Renal cortex interstitium (tissue), 15 donors: Measurements from ENCODE around the gene PCDH7. TPM values are rescaled to one million over a fixed set of nuclear protein-coding genes. Genes with fewer than 3 reads are reported as not detected.

Experiments used
- DNase-seq, 11 donors: peaks; one replicate each; pipeline ENCODE4 v3.0.0-alpha.2; 2013; ENCODE audit warnings: low read depth in 9 of 11, low spot score in 4 of 11; ENCODE audit errors: extremely low read depth in 1 of 11
- long read RNA-seq, 16 experiments: transcript quantifications; one replicate each; lab custom pipeline, GENCODE V29; 2026
- polyA plus RNA-seq, 3 donors: library from polyadenylated mRNA; unstranded; fragments of 120-200 nt; gene quantifications; one replicate each; pipeline ENCODE4 v1.2.1, GENCODE V29; 2013; ENCODE audit not compliant: insufficient read length in 3 of 3

Gene PCDH7, protein sequence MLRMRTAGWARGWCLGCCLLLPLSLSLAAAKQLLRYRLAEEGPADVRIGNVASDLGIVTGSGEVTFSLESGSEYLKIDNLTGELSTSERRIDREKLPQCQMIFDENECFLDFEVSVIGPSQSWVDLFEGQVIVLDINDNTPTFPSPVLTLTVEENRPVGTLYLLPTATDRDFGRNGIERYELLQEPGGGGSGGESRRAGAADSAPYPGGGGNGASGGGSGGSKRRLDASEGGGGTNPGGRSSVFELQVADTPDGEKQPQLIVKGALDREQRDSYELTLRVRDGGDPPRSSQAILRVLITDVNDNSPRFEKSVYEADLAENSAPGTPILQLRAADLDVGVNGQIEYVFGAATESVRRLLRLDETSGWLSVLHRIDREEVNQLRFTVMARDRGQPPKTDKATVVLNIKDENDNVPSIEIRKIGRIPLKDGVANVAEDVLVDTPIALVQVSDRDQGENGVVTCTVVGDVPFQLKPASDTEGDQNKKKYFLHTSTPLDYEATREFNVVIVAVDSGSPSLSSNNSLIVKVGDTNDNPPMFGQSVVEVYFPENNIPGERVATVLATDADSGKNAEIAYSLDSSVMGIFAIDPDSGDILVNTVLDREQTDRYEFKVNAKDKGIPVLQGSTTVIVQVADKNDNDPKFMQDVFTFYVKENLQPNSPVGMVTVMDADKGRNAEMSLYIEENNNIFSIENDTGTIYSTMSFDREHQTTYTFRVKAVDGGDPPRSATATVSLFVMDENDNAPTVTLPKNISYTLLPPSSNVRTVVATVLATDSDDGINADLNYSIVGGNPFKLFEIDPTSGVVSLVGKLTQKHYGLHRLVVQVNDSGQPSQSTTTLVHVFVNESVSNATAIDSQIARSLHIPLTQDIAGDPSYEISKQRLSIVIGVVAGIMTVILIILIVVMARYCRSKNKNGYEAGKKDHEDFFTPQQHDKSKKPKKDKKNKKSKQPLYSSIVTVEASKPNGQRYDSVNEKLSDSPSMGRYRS (N-terminal part only)
- polyA plus RNA-seq = 10 to 100 TPM; 19.1 to 23.1 (median 21.7) TPM
- long read RNA-seq, donor 1, full-length matches to known transcripts = 4 of 4 reads
- long read RNA-seq, donor 1, partial matches to known transcripts = 0 of 4 reads
- long read RNA-seq, donor 1, other reads (novel, unspliced or antisense) = 0 of 4 reads
- long read RNA-seq, donor 2, full-length matches to known transcripts = 2 of 2 reads
- long read RNA-seq, donor 2, partial matches to known transcripts = 0 of 2 reads
- long read RNA-seq, donor 2, other reads (novel, unspliced or antisense) = 0 of 2 reads
- long read RNA-seq, donor 3, full-length matches to known transcripts = 3 of 3 reads
- long read RNA-seq, donor 3, partial matches to known transcripts = 0 of 3 reads
- long read RNA-seq, donor 3, other reads (novel, unspliced or antisense) = 0 of 3 reads
- long read RNA-seq, donor 4, full-length matches to known transcripts = 1 of 1 reads
- long read RNA-seq, donor 4, partial matches to known transcripts = 0 of 1 reads
- long read RNA-seq, donor 4, other reads (novel, unspliced or antisense) = 0 of 1 reads
- long read RNA-seq, donor 5 = 0 reads
- long read RNA-seq, donor 6, full-length matches to known transcripts = 6 of 6 reads
- long read RNA-seq, donor 6, partial matches to known transcripts = 0 of 6 reads
- long read RNA-seq, donor 6, other reads (novel, unspliced or antisense) = 0 of 6 reads
- long read RNA-seq, donor 7, full-length matches to known transcripts = 4 of 4 reads
- long read RNA-seq, donor 7, partial matches to known transcripts = 0 of 4 reads
- long read RNA-seq, donor 7, other reads (novel, unspliced or antisense) = 0 of 4 reads
- long read RNA-seq, donor 8 = 0 reads
- long read RNA-seq, donor 9, full-length matches to known transcripts = 7 of 7 reads
- long read RNA-seq, donor 9, partial matches to known transcripts = 0 of 7 reads
- long read RNA-seq, donor 9, other reads (novel, unspliced or antisense) = 0 of 7 reads
- long read RNA-seq, donor 10, full-length matches to known transcripts = 6 of 6 reads
- long read RNA-seq, donor 10, partial matches to known transcripts = 0 of 6 reads
- long read RNA-seq, donor 10, other reads (novel, unspliced or antisense) = 0 of 6 reads
- long read RNA-seq, donor 11, full-length matches to known transcripts = 3 of 3 reads
- long read RNA-seq, donor 11, partial matches to known transcripts = 0 of 3 reads
- long read RNA-seq, donor 11, other reads (novel, unspliced or antisense) = 0 of 3 reads
- long read RNA-seq, donor 12, full-length matches to known transcripts = 3 of 3 reads
- long read RNA-seq, donor 12, partial matches to known transcripts = 0 of 3 reads
- long read RNA-seq, donor 12, other reads (novel, unspliced or antisense) = 0 of 3 reads
- long read RNA-seq, donor 13 = 0 reads
- long read RNA-seq, donor 14, full-length matches to known transcripts = 3 of 3 reads
- long read RNA-seq, donor 14, partial matches to known transcripts = 0 of 3 reads
- long read RNA-seq, donor 14, other reads (novel, unspliced or antisense) = 0 of 3 reads
- long read RNA-seq, donor 15, full-length matches to known transcripts = 4 of 4 reads
- long read RNA-seq, donor 15, partial matches to known transcripts = 0 of 4 reads
- long read RNA-seq, donor 15, other reads (novel, unspliced or antisense) = 0 of 4 reads
- long read RNA-seq, donor 16, full-length matches to known transcripts = 9 of 9 reads
- long read RNA-seq, donor 16, partial matches to known transcripts = 0 of 9 reads
- long read RNA-seq, donor 16, other reads (novel, unspliced or antisense) = 0 of 9 reads

DNA sequence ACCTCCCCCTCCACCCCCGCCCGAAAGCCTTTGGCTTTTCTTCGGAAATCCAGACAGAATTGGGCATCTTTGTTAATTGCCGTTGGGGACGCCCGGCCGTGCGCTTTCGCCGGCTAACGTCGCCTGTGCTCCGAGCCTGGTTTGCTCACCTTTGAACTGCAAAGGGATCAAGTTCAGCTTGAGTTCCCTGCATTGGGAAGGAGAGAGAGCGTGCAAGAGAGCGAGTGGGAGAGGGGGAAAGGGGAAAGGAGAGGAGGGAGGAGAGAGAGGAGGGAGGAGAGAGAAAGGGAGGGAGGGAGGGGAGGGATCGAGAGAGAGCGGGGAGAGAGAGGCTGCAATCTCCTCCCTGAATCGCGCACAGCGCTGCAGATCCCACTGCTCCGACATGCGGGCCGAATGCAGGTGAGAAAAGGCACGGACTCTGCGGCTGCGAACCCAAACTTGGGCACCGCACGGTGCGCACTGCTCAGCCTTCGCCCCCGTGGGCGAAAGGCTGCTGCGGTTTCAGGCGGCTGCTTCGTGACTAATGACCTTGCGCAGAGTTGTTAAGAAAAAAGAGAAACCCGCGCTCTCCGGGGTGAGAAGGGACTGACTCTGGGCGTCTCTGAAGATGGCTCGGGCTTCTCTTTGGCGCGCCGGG lies at the start of gene PCDH7:
TSS of gene PCDH7 (plus strand) at position 349 of the 640 bp plus-strand sequence. CDS start 1,054 bp downstream, outside the sequence.
- DNase-seq = peak in 6 of 11 donors; percentile 44 to 64 (median 47)

DNA sequence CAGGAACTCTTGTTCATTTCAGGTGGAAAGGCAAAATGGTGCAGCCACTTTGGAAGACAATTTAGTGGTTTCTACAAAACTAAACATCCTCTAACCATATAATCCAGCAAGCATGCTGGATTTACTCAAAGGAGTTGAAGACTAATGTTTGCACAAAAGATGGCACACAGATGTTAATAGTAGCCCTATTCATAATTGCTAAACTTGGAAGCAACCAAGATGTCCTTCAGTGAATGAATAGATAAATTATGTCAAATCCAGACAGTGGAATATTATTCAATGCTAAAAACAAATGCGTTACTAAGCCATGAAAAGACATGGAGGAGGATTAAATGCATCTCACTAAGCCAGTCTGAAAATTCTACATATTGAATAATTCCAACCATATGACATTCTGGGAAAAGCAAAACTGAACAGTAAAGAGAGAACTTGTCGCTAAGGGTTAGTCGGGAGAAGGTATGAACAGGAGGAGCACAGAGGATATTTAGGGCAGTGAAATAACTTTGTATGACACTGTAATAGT lies 48.2 kb upstream of the PCDH7 start:
- DNase-seq = no peak

DNA sequence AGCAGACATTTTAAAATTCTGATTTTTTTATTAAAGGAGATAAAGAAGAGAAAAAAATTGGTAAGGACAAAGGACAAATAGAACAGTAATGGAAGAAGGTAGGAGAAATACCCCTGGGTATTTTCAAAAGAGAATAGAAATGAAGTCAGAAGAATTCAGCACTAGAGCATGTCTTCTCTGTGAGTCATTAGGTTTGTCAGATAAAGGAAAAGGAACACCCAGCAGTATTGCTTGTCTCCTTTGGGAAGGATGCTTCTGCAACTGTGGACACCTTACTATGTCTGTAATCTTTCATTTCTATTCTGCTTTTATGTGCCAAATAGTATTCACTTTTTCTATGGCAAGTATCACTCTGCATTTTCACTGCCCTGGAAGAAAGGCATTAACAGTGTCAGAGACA lies 24.0 kb upstream of the PCDH7 start:
- DNase-seq = no peak

DNA sequence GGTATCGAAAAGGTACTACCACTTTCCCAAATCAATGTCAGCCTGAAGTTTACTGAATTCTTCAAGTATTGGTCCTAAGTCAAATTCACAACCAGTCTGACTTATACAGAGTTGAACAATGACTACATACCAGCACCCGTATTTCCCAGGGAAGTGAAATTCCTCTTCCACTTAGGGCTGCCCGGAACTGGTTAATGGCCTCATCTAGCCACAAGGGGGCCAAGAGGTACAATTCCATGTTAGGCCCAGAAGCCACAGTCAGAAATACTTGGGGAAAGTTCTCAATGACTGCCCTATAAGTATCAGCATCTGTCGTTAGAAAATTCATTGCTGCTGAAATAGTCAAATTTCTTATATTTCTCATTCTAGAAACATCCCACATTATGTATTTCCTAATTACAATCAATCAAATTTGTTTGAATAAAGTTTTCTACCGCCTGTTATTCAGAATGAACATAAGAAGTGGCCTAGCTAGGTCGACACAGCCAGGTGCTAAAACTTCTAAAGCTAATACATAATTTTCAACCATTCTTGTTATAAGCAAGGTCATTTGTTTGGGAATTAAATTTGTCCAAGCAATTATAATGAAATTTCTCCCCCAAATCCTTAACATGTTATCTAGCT lies 5.6 kb upstream of the PCDH7 start:
- peak in 4 of 11 donors; percentile 26 to 54 (median 38) for DNase-seq

DNA sequence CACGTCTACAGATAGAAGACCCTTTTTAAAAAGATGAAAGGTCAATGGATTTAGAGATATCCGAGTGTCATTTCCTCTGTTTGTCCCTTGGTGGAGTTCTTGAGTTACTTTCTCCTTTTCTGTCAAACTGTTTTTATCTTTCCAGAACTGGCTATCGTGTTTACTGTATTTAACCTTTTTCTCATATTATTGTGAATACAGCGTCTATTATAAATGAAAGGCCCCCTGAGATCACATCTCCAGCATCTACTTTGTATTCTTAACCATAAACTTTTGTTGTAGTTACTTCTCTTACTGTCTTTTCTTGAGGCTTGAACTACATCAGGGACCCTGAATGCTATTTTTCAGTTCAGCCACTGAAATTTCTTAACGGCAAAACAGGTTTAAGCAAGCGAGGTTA lies 4.0 kb upstream of the PCDH7 start:
- DNase-seq = peak in 3 of 11 donors; percentile 11 to 41 (median 27)

DNA sequence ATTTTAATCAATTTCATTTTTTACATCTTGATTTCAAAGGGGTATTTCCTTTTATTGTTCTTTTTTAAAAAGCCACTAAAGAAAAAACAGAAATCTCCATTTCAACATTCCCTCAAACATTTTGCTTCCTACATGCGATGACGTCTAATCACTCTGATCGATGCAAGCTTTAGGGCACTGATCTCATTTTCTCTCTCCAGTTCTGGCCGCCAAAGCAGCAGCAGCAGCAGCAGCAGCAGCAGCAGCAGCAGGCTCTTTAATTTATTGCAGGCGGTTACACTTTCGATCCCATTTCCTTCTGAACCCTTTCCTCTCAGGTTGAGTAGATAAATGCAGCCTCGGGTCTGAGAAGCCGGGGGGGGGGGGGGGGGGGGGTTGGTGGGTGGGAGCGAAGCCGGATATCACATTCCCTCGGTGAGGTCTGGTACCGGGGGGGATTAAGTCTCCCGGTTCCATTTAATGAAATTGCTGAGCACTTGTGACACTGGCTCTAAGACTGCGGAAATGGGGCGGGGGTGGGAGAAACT lies 3.4 kb upstream of the PCDH7 start:
- peak in 3 of 11 donors; percentile 32 to 63 (median 43) for DNase-seq

DNA sequence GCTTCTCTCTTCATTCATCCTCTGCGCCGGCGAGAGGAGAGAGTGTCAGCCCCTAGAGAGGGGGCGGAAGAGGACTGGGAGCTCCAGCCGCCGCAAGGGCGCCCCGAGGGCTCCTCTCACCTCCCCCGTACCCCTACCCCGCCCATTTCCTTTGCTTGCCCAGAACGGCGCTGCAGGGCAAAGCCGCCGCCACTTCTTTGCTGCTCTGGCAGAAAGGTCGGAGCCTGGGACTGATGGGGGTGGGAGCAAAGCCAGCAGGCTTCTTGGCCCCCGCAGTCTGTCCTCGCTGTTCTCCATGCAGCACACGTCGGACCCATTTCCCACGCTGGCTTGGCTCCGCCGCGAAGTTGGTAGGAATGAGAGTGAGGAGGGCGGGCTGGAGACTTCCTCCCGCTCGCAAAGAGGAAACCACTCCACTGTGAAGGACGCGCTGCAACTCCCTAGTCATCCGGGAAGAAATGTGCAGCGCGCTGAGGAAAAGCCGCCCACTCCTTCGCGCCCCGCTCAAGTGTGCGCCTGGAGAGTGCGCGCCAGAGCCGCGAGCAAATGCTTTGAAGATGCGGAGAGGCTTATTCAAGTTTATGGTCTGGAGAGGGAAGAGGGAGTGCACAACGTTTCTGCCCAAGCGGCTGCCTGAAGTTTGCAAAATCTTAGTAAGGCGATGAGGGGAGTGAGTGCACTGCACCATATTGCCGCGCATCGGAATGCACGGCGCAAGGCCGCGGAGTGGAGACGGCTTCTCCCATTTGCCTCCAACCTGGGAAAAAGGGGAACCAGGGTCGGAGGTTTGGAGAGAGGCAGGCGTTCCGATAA lies 2.8 kb upstream of the PCDH7 start:
- peak in 7 of 11 donors; percentile 53 to 67 (median 62) for DNase-seq

DNA sequence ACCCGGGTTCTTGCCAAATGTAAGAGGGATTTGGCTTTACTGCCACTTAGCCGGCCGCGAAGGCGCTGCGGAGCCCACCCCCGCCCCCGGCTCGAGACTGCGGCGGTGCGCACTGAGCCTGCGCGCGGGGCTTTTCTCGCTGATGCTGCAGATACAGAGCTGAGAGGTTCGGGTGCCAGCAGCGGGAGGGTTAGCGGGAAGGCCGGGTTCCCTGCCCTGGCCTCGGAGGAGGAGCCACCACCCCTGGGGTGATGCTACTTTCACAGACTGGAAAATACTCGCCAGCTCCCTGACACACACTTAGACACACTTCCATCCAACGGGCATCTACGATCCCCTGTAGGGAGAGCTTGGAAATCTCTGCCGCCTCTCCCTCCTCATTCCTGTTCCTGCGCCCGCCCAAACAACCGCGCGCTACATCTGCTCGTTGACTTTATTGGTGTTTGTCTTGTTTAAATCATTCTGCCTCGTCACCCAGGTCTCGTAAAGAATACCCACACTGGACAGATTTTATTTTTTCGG lies 2.1 kb upstream of the PCDH7 start:
- DNase-seq = peak in 5 of 11 donors; percentile 41 to 54 (median 46)

DNA sequence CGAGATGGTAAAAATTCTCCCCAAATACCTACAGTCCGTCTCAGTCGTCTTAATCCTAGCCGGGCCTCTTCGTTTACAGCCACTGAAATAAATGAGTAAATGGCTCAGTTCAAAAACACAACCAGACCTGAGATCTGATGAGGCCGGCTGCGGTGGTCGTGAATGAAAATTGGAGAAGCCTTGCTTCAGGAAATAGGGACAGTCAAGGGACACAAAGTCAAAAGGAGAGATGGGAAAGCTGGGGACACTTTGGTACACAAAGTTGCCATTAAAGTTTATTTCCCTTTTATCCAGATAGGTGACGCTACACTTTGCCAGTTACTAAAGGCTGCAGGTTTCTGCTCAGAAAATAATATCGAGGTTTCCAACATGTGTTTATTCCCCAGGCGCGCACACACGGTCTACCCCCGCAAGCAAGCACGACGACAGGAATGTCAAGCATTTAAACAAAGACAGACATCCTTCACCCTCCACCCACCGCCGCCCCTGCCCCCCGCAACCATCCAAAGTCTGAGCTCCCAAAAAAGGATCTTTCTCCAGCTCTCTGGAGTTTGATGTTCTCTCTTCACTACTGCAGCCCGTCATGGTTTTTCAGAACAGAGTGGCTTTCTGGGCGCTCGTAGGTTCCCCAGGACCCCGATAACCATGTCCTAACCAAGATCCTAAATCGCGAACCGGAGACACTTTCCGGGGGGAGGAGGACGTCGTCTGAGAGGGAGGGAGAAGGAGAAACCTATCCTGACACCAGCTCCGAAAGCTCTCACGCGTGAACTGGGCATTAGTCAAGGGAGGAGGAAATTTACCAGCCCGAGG lies 1.3 kb upstream of the PCDH7 start:
- peak in 3 of 11 donors; percentile 17 to 31 (median 21) for DNase-seq

DNA sequence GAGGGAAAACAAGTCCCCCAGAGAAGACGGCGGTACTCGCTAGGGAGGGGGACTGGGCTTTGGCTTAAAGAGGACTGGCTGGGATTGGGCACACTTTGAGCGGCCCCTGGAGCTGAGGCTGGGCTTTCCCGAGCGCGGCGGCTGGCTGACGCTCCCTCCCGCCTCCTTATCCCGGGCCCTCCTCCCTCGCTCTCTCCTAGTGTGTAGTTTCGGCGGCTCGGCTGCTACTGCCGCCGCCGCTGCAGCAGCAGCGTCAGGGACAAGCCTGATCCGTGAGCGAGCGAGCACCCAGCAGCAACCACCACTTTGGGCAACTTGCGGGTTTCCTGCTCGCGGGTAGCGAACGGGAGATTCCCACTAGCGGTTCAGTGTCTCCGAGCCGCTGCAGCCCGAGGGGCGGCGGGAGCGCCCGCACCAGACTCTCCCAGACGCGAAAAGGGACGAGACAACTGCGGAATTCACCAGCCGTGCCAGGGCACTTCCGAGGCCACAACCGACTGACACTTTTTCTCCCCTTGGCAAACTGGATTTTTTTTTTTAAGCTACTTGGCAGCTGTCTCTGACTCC lies 632 bp upstream of the PCDH7 start:
- peak in 5 of 11 donors; percentile 44 to 54 (median 49) for DNase-seq

DNA sequence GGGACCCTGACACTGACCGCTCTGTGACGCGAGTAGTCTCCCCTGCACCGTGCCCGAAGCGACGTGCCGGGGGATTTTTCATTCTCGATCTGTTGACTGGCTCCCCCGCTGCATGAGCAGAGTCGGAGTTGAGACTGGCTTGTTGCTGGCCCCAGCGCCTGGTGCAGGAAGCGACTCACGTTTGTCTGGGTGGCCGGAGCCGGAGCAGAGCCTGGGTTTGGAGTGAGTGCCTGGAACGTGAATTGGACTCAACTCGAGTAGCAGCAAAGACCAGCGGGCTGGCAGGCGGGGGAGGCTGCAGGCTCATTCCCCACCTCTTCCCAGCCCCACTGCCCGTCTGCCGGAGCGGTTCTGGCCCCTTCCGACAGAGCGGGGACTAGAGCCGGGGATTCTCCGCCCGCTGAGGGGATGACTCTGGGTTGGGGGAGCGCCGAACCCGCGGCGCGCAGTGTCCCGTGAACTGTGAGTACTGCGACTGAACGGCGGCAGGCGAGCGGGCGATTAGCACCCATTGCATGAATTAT lies 554 bp downstream of the PCDH7 start:
- peak in 5 of 11 donors; percentile 5 to 38 (median 25) for DNase-seq
